ENCODE measurements around the gene PAPPA.

The PAPPA gene

GRCh38 chr9:116300360-116300870 lies 146.8 kb downstream of the PAPPA start:
- H2BK15ac ChIP-seq (replicated peaks; ENCODE audit: low read depth): no peak overlapping the region
- DNase-seq: no peak
- H3K56ac ChIP-seq (ENCODE audit: low read length): no peak overlapping the region
- no peak overlapping the region for H3K9ac ChIP-seq (ENCODE audit: low read length)
- H3K79me2 ChIP-seq (ENCODE audit: control insufficient read depth, insufficient read depth, low read length): no peaks in the 10 kb centered on the region
- H3K23ac ChIP-seq (ENCODE audit: low read length): no peak overlapping the region
- no peak overlapping the region for H3K4me2 ChIP-seq (ENCODE audit: low read length)
- H3K4me1 ChIP-seq (ENCODE audit: control insufficient read depth, low read depth, low read length): no peaks in the 10 kb centered on the region
- WGBS (ENCODE audit: extremely low coverage, insufficient coverage, low lambda C conversion rate): no CpG with 5 or more reads among the region's 2 CpGs
- H3K4ac ChIP-seq (ENCODE audit: low read depth, low read length): no peak overlapping the region
- no peaks in the 10 kb centered on the region for H3K27me3 ChIP-seq (ENCODE audit: insufficient read depth, low read length, poor library complexity)
- H3K27ac ChIP-seq (ENCODE audit: low read depth, low read length): no peak overlapping the region
- no peaks in the 10 kb centered on the region for H3K36me3 ChIP-seq (ENCODE audit: control insufficient read depth, insufficient read depth, low read length)
- H3K79me1 ChIP-seq (ENCODE audit: low read length): no peaks in the 10 kb centered on the region
- H2BK5ac ChIP-seq (ENCODE audit: low read length): no peak overlapping the region
- no peak overlapping the region for H3K18ac ChIP-seq (ENCODE audit: low read length)
- no peak overlapping the region for H4K8ac ChIP-seq (ENCODE audit: low read depth, low read length)
- H2BK120ac ChIP-seq (ENCODE audit: low read depth, low read length): no peak overlapping the region
- no peak overlapping the region for H3K4me3 ChIP-seq (ENCODE audit: low read length)
- H4K5ac ChIP-seq (ENCODE audit: low read length): no peak overlapping the region
- no peak overlapping the region for H2AK5ac ChIP-seq (ENCODE audit: low read length)

- Histone ChIP-seq H3K27me3 (ENCODE audit: insufficient read depth, low read length, poor library complexity) (no peaks in the 10 kb centered on the region), H3K4me2 (ENCODE audit: low read length) (no peak overlapping the region), H2BK15ac (replicated peaks; ENCODE audit: low read depth) (no peak overlapping the region), H2BK120ac (ENCODE audit: low read depth, low read length) (no peak overlapping the region), H3K79me1 (ENCODE audit: low read length) (no peaks in the 10 kb centered on the region), H3K9ac (ENCODE audit: low read length) (no peak overlapping the region), H3K27ac (ENCODE audit: low read depth, low read length) (no peak overlapping the region), H3K4ac (ENCODE audit: low read depth, low read length) (no peak overlapping the region), H3K18ac (ENCODE audit: low read length) (no peak overlapping the region), H3K36me3 (ENCODE audit: control insufficient read depth, insufficient read depth, low read length) (no peaks in the 10 kb centered on the region), H3K56ac (ENCODE audit: low read length) (no peak overlapping the region), H3K4me1 (ENCODE audit: control insufficient read depth, low read depth, low read length) (no peaks in the 10 kb centered on the region), H2AK5ac (ENCODE audit: low read length) (no peak overlapping the region), H4K5ac (ENCODE audit: low read length) (no peak overlapping the region), H3K79me2 (ENCODE audit: control insufficient read depth, insufficient read depth, low read length) (no peaks in the 10 kb centered on the region), H2BK5ac (ENCODE audit: low read length) (no peak overlapping the region), H3K4me3 (ENCODE audit: low read length) (no peak overlapping the region), H4K8ac (ENCODE audit: low read depth, low read length) (no peak overlapping the region), H3K23ac (ENCODE audit: low read length) (no peak overlapping the region)
- no peak for DNase-seq
- no CpG with 5 or more reads among the region's 5 CpGs for WGBS (ENCODE audit: extremely low coverage, insufficient coverage, low lambda C conversion rate)
Measured at GRCh38 chr9:116303270-116303669, 149.7 kb downstream of the PAPPA start.

- no peak overlapping the region for H2BK120ac ChIP-seq (ENCODE audit: low read depth, low read length)
- H3K79me2 ChIP-seq (ENCODE audit: control insufficient read depth, insufficient read depth, low read length): no peaks in the 10 kb centered on the region
- no peak overlapping the region for H3K23ac ChIP-seq (ENCODE audit: low read length)
- H3K4me3 ChIP-seq (ENCODE audit: low read length): no peak overlapping the region
- H2AK5ac ChIP-seq (ENCODE audit: low read length): no peak overlapping the region
- no peaks in the 10 kb centered on the region for H3K27me3 ChIP-seq (ENCODE audit: insufficient read depth, low read length, poor library complexity)
- no peaks in the 10 kb centered on the region for H3K79me1 ChIP-seq (ENCODE audit: low read length)
- H2BK15ac ChIP-seq (replicated peaks; ENCODE audit: low read depth): no peak overlapping the region
- WGBS (ENCODE audit: extremely low coverage, insufficient coverage, low lambda C conversion rate): no CpG with 5 or more reads among the region's 3 CpGs
- no peaks in the 10 kb centered on the region for H3K4me1 ChIP-seq (ENCODE audit: control insufficient read depth, low read depth, low read length)
- H4K8ac ChIP-seq (ENCODE audit: low read depth, low read length): no peak overlapping the region
- no peak overlapping the region for H3K27ac ChIP-seq (ENCODE audit: low read depth, low read length)
- H4K5ac ChIP-seq (ENCODE audit: low read length): no peak overlapping the region
- no peak overlapping the region for H3K4me2 ChIP-seq (ENCODE audit: low read length)
- H3K36me3 ChIP-seq (ENCODE audit: control insufficient read depth, insufficient read depth, low read length): no peaks in the 10 kb centered on the region
- H3K18ac ChIP-seq (ENCODE audit: low read length): no peak overlapping the region
- no peak overlapping the region for H3K4ac ChIP-seq (ENCODE audit: low read depth, low read length)
- H3K9ac ChIP-seq (ENCODE audit: low read length): no peak overlapping the region
- no peak overlapping the region for H2BK5ac ChIP-seq (ENCODE audit: low read length)
- DNase-seq: no peak
- H3K56ac ChIP-seq (ENCODE audit: low read length): no peak overlapping the region
Measured at GRCh38 chr9:116303886-116304538, 150.4 kb downstream of the PAPPA start.

- Histone ChIP-seq H2AK5ac (ENCODE audit: low read length) (no peak overlapping the region), H3K56ac (ENCODE audit: low read length) (no peak overlapping the region), H3K79me1 (ENCODE audit: low read length) (no peaks in the 10 kb centered on the region), H3K4me2 (ENCODE audit: low read length) (no peak overlapping the region), H3K4me3 (ENCODE audit: low read length) (no peak overlapping the region), H3K36me3 (ENCODE audit: control insufficient read depth, insufficient read depth, low read length) (no peaks in the 10 kb centered on the region), H2BK120ac (ENCODE audit: low read depth, low read length) (no peak overlapping the region), H3K27ac (ENCODE audit: low read depth, low read length) (no peak overlapping the region), H3K9ac (ENCODE audit: low read length) (no peak overlapping the region), H3K79me2 (ENCODE audit: control insufficient read depth, insufficient read depth, low read length) (no peaks in the 10 kb centered on the region), H3K4ac (ENCODE audit: low read depth, low read length) (no peak overlapping the region), H4K8ac (ENCODE audit: low read depth, low read length) (no peak overlapping the region), H2BK5ac (ENCODE audit: low read length) (no peak overlapping the region), H2BK15ac (replicated peaks; ENCODE audit: low read depth) (no peak overlapping the region), H3K23ac (ENCODE audit: low read length) (no peak overlapping the region), H3K18ac (ENCODE audit: low read length) (no peak overlapping the region), H3K4me1 (ENCODE audit: control insufficient read depth, low read depth, low read length) (no peaks in the 10 kb centered on the region), H3K27me3 (ENCODE audit: insufficient read depth, low read length, poor library complexity) (no peaks in the 10 kb centered on the region), H4K5ac (ENCODE audit: low read length) (no peak overlapping the region)
- DNase-seq: no peak
- WGBS (ENCODE audit: extremely low coverage, insufficient coverage, low lambda C conversion rate): no CpG with 5 or more reads among the region's 5 CpGs
Measured at GRCh38 chr9:116304761-116305160, 151.2 kb downstream of the PAPPA start.

- no peak overlapping the region for H2AK5ac ChIP-seq (ENCODE audit: low read length)
- H3K36me3 ChIP-seq (ENCODE audit: control insufficient read depth, insufficient read depth, low read length): no peaks in the 10 kb centered on the region
- H2BK120ac ChIP-seq (ENCODE audit: low read depth, low read length): no peak overlapping the region
- no peak overlapping the region for H4K8ac ChIP-seq (ENCODE audit: low read depth, low read length)
- H3K79me1 ChIP-seq (ENCODE audit: low read length): no peaks in the 10 kb centered on the region
- no peaks in the 10 kb centered on the region for H3K27me3 ChIP-seq (ENCODE audit: insufficient read depth, low read length, poor library complexity)
- no peak overlapping the region for H3K23ac ChIP-seq (ENCODE audit: low read length)
- H2BK5ac ChIP-seq (ENCODE audit: low read length): no peak overlapping the region
- H3K4me2 ChIP-seq (ENCODE audit: low read length): no peak overlapping the region
- H3K9ac ChIP-seq (ENCODE audit: low read length): no peak overlapping the region
- no peak overlapping the region for H3K4ac ChIP-seq (ENCODE audit: low read depth, low read length)
- H2BK15ac ChIP-seq (replicated peaks; ENCODE audit: low read depth): no peak overlapping the region
- no peaks in the 10 kb centered on the region for H3K79me2 ChIP-seq (ENCODE audit: control insufficient read depth, insufficient read depth, low read length)
- no peak overlapping the region for H3K18ac ChIP-seq (ENCODE audit: low read length)
- no CpG with 5 or more reads among the region's 4 CpGs for WGBS (ENCODE audit: extremely low coverage, insufficient coverage, low lambda C conversion rate)
- H3K27ac ChIP-seq (ENCODE audit: low read depth, low read length): no peak overlapping the region
- no peak overlapping the region for H4K5ac ChIP-seq (ENCODE audit: low read length)
- no peaks in the 10 kb centered on the region for H3K4me1 ChIP-seq (ENCODE audit: control insufficient read depth, low read depth, low read length)
- H3K4me3 ChIP-seq (ENCODE audit: low read length): no peak overlapping the region
- DNase-seq: no peak
- no peak overlapping the region for H3K56ac ChIP-seq (ENCODE audit: low read length)
Measured at GRCh38 chr9:116308076-116308475, 154.5 kb downstream of the PAPPA start.

All from mesendoderm (in vitro differentiated cells).